Neural cell (in vitro differentiated cells): ENCODE results near the gene MCM3AP.

ENCODE experiments used
- CTCF ChIP-seq: fragments of 450-650 bp; IDR thresholded peaks from 2 replicates; pipeline ENCODE4 v1.5.1; 2014; ENCODE audit warnings: antibody characterized with exemption, mild to moderate bottlenecking, moderate library complexity; ENCODE audit not compliant: poor library complexity, severe bottlenecking
- EP300 ChIP-seq: fragments of 450-650 bp; conservative IDR thresholded peaks from 2 replicates; pipeline ENCODE4 v1.6.1; 2014; ENCODE audit warnings: antibody characterized with exemption, mild to moderate bottlenecking, moderate library complexity; ENCODE audit not compliant: poor library complexity, severe bottlenecking
- EZH2 ChIP-seq: fragments of 200-600, 300-800 bp; shearing (Covaris generic), sonication (generic); IDR thresholded peaks from 2 replicates; pipeline ENCODE4 v1.6.1; 2014; ENCODE audit warnings: antibody characterized with exemption, low read length, borderline replicate concordance, mild to moderate bottlenecking; ENCODE audit not compliant: insufficient read depth, poor library complexity, severe bottlenecking
- MXI1 ChIP-seq: fragments of 450-650 bp; conservative IDR thresholded peaks from 2 replicates; pipeline ENCODE4 v1.6.1; 2014; ENCODE audit warnings: antibody characterized with exemption, mild to moderate bottlenecking; ENCODE audit not compliant: poor library complexity, severe bottlenecking
- POLR2AphosphoS5 ChIP-seq: IDR thresholded peaks from 2 replicates; pipeline ENCODE4 v1.6.1; 2012
- RAD21 ChIP-seq: fragments of 450-650 bp; conservative IDR thresholded peaks from 2 replicates; pipeline ENCODE4 v1.6.1; 2014; ENCODE audit warnings: antibody characterized with exemption, mild to moderate bottlenecking, moderate library complexity
- SMC3 ChIP-seq: fragments of 450-650 bp; conservative IDR thresholded peaks from 2 replicates; pipeline ENCODE4 v1.6.1; 2014; ENCODE audit warnings: antibody characterized with exemption, mild to moderate bottlenecking, moderate library complexity; ENCODE audit not compliant: poor library complexity
- TAF1 ChIP-seq: IDR thresholded peaks from 2 replicates; pipeline ENCODE4 v1.6.1; 2012; ENCODE audit warnings: low read depth
- TF ChIP-seq, protein P1 (sequence below): IDR thresholded peaks from 2 replicates; pipeline ENCODE4 v1.6.1; 2012; ENCODE audit warnings: borderline replicate concordance

DNA sequence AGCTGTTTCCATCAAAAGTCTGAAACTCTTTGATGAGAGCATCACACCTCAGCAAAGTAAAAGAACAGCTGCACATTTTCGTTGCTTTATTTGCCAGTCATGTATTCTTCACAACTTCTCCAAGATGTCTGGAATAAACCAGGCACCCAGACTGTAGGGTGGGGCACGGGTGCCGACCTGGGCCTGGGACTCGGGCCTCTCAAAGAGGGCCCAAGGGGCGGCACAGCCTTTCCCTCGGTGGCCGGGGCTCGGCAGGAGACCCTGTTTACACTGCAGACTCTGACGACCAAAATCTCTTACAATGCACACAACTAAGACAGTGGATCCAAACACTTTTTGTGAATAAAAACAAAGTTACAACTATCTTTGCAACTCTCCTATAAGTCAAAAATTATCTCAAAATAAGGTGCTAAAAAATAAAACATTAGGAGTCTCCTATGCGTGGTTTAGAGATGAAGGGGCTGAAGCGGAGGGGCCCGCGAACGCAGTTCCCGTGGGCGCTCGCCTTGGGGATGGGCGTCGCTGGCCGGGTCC is 57.5 kb downstream of the MCM3AP start:
- TF ChIP-seq CTCF = no peak
- TF ChIP-seq TAF1 = no peak
- peak; percentile 11 for TF ChIP-seq RAD21
- no peak for TF ChIP-seq EZH2
- no peak for TF ChIP-seq SMC3
- TF ChIP-seq POLR2AphosphoS5 = no peak
- no peak for TF ChIP-seq EP300
- TF ChIP-seq, protein P1, sequence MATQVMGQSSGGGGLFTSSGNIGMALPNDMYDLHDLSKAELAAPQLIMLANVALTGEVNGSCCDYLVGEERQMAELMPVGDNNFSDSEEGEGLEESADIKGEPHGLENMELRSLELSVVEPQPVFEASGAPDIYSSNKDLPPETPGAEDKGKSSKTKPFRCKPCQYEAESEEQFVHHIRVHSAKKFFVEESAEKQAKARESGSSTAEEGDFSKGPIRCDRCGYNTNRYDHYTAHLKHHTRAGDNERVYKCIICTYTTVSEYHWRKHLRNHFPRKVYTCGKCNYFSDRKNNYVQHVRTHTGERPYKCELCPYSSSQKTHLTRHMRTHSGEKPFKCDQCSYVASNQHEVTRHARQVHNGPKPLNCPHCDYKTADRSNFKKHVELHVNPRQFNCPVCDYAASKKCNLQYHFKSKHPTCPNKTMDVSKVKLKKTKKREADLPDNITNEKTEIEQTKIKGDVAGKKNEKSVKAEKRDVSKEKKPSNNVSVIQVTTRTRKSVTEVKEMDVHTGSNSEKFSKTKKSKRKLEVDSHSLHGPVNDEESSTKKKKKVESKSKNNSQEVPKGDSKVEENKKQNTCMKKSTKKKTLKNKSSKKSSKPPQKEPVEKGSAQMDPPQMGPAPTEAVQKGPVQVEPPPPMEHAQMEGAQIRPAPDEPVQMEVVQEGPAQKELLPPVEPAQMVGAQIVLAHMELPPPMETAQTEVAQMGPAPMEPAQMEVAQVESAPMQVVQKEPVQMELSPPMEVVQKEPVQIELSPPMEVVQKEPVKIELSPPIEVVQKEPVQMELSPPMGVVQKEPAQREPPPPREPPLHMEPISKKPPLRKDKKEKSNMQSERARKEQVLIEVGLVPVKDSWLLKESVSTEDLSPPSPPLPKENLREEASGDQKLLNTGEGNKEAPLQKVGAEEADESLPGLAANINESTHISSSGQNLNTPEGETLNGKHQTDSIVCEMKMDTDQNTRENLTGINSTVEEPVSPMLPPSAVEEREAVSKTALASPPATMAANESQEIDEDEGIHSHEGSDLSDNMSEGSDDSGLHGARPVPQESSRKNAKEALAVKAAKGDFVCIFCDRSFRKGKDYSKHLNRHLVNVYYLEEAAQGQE = no peak
- TF ChIP-seq MXI1 = no peak
